Thoracic aorta (tissue), 2 donors: ENCODE results near the gene RGSL1. TPM values are rescaled to one million over a fixed set of nuclear protein-coding genes. Genes with fewer than 3 reads are reported as not detected.

Experiments used
- ATAC-seq: fragments of 150-250 bp; one replicate; pipeline ENCODE4 v1.8.0; 2017; ENCODE audit warnings: low read depth; ENCODE audit not compliant: insufficient number of reproducible peaks, low FRiP score
- DNase-seq: peaks from one replicate; pipeline ENCODE4 v3.0.0-alpha.2; 2020; ENCODE audit warnings: low spot score
- H3K27ac ChIP-seq, 2 donors: fragments of 200-600 bp; sonication (generic); 1 replicate in 1 of 2; 2 replicates in 1 of 2; pipeline ENCODE4 v1.5.1; 2016; ENCODE audit warnings: mild to moderate bottlenecking in 2 of 2, moderate library complexity in 2 of 2
- H3K27me3 ChIP-seq: fragments of 200-600 bp; sonication (generic); replicated peaks from 2 replicates; pipeline ENCODE4 v1.6.0; 2016; ENCODE audit warnings: mild to moderate bottlenecking; ENCODE audit not compliant: insufficient read depth
- H3K36me3 ChIP-seq: fragments of 200-600 bp; sonication (generic); one replicate; pipeline ENCODE4 v1.5.1; 2016
- H3K4me1 ChIP-seq, 2 donors: fragments of 200-600 bp; sonication (generic); 1 replicate in 1 of 2; 2 replicates in 1 of 2; pipeline versions ENCODE4 v1.5.1 to v1.6.0; 2016; ENCODE audit warnings: low read depth in 2 of 2, mild to moderate bottlenecking in 1 of 2; ENCODE audit not compliant: control insufficient read depth in 1 of 2
- H3K4me3 ChIP-seq: fragments of 200-600 bp; sonication (generic); 2 replicates; pipeline ENCODE4 v1.5.1; 2016; ENCODE audit warnings: mild to moderate bottlenecking
- H3K9me3 ChIP-seq: fragments of 200-600 bp; sonication (generic); 2 replicates; pipeline ENCODE4 v1.5.1; 2016
- CTCF ChIP-seq: fragments of 200-600 bp; sonication (generic); IDR thresholded peaks from one replicate; pipeline ENCODE4 v1.5.1; 2019; ENCODE audit warnings: antibody characterized with exemption
- total RNA-seq, 2 donors: library from RNA; depleted of rRNA; stranded (reverse); fragments of >200 nt; gene quantifications; one replicate each; pipeline versions ENCODE4 v1.1.0 to v1.2.3, GENCODE V29; 2016

Gene RGSL1
- total RNA-seq, 2 donors from 2014 or later, result not detected

- TF ChIP-seq CTCF, result no peak
- Histone ChIP-seq H3K4me1 (no peaks in the 10 kb centered on the region), H3K36me3 (no peaks in the 10 kb centered on the region), H3K27me3 (no peaks in the 10 kb centered on the region), H3K4me3 (no peak overlapping the region), H3K27ac (no peak overlapping the region), H3K9me3 (no peaks in the 10 kb centered on the region)
- ATAC-seq, result no peak
- no peak for DNase-seq
These were observed 10.0 kb downstream of the RGSL1 start for GRCh38 chr1:182459949-182460348.

GRCh38 chr1:182460550-182460951, 10.6 kb downstream of the RGSL1 start:
- Histone ChIP-seq H3K4me3 (no peak overlapping the region), H3K4me1 (no peaks in the 10 kb centered on the region), H3K27me3 (no peaks in the 10 kb centered on the region), H3K27ac (no peak overlapping the region), H3K36me3 (no peaks in the 10 kb centered on the region), H3K9me3 (no peaks in the 10 kb centered on the region)
- DNase-seq (no peak), ATAC-seq (no peak)
- no peak for TF ChIP-seq CTCF

GRCh38 chr1:182473556-182473955, 23.6 kb downstream of the RGSL1 start:
- TF ChIP-seq CTCF, result no peak
- Histone ChIP-seq H3K4me1 (no peaks in the 10 kb centered on the region), H3K27me3 (no peaks in the 10 kb centered on the region), H3K9me3 (peaks cover 4% of the 10 kb centered on the region), H3K4me3 (no peak overlapping the region), H3K27ac (no peak overlapping the region), H3K36me3 (no peaks in the 10 kb centered on the region)
- DNase-seq, result no peak
- no peak for ATAC-seq

GRCh38 chr1:182476625-182477024, 26.7 kb downstream of the RGSL1 start:
- Histone ChIP-seq H3K27ac (no peak overlapping the region), H3K4me1 (no peaks in the 10 kb centered on the region), H3K9me3 (peaks cover 6% of the 10 kb centered on the region), H3K27me3 (no peaks in the 10 kb centered on the region), H3K4me3 (no peak overlapping the region), H3K36me3 (no peaks in the 10 kb centered on the region)
- ATAC-seq, result no peak
- no peak for DNase-seq
- TF ChIP-seq CTCF, result no peak

GRCh38 chr1:182478238-182478637, 28.3 kb downstream of the RGSL1 start:
- Histone ChIP-seq H3K9me3 (peaks cover 6% of the 10 kb centered on the region), H3K4me3 (no peak overlapping the region), H3K27ac (no peak overlapping the region), H3K4me1 (no peaks in the 10 kb centered on the region), H3K27me3 (no peaks in the 10 kb centered on the region), H3K36me3 (no peaks in the 10 kb centered on the region)
- no peak for TF ChIP-seq CTCF
- no peak for DNase-seq
- ATAC-seq, result no peak
